ENCODE results near the gene ZNF485.

Gene ZNF485

DNA sequence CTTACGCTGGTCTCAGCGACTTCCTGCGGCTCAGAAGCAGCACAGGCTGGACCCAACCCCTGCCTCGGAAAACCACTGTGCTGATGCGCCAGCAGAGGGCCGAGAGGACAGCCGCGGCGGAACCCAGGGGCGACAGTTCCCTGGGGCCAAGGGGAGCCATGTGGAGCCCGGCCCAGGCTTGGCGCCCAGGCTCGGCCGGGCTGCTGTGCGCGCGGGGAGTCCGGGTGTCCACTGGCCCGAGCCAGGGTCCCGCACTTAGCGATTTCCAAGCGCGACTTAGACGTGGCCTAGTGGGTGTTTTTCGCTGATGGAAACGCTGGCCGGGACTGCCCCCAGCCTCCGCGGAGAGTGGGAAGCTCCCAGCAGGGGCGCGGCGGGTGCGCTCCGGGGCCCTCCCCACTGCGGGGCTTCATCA is 61.1 kb downstream of the ZNF485 start:
- DNase-seq: peak in 3 of 56 donors; percentile 2 to 15 (median 14)
